EH (cell line): Measurements from ENCODE around the gene CXorf38.
"Not testable (repeated sequence)": the region's sequence is repeated elsewhere in the genome, so short reads cannot be mapped to it uniquely, and the experiment has no call there.

ENCODE experiments used
- DNase-seq: peaks from one replicate; pipeline ENCODE4 v3.0.0-alpha.2; 2015; ENCODE audit warnings: low read depth

CXorf38 gene

DNA sequence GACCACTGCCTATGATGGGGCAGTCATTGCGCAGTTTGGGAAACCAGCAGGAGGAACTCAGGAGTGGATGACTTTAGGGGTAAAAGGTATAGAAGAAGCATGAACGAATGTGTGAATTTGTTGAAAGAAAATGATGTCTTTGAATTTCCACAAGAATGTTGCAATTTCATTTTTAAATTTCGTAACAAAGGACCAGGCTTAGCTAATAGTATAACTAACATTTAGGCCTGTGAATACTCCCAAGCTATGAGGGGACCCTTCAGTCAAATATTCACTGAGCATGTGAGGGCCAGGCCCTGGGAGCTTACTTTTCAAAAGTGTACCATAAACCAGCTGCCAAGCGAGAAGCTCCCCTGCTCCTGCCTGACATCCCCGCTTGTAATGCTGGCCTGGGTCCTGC lies 18.9 kb downstream of the CXorf38 start:
- DNase-seq: no peak

DNA sequence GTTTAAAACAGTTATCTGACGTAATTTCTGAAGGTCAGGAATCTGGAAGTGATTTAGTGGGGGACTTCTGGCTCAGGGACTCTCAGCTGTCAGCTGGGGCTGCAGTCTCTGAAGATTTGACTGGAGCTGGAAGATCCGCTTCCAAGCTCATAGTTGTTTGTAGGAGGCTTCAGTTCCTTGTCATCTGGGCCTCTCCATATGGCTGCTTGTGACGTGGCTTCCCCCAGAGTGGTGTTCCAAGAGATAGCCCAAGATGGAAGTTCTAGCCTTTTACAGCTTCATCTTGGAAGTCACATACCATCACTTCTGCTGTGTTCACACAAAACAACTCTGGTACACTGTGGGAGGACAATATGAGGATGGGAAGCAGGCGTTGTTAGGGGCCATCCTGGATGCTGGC lies 22.1 kb downstream of the CXorf38 start:
- DNase-seq: no peak

DNA sequence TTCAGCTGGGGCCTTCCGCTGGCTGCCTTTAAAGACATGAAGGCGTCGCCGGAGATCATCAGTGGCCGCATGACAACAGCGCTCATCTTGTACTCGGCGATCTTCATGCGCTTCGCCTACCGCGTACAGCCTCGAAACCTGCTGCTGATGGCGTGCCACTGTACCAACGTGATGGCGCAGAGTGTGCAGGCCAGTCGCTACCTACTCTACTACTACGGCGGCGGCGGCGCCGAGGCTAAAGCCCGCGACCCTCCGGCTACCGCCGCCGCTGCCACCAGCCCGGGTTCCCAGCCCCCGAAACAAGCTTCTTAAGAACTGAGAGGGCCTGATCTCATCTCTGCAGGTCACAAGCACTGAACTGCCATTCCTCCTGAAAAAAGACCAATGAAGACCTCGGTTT lies 23.7 kb downstream of the CXorf38 start:
- no peak for DNase-seq

DNA sequence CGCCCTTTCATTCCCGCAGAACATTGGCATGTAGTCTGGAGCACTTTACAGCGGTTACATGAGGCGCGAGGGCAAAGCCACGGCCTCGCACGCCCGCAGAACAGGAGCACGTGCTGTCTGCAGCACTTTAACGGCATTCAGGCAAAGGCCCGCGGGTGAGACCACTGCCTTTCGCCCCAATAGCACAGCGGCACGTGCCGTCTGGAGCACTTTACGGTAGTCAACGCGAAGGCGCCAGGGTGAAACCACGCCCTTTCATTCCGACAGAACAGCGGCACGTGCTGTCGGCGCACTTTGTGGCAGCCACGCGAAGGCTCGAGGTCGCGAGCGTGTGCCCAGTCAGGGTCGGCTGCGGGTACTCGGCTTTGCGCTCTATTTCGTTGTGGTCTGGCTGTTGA lies 24.2 kb downstream of the CXorf38 start, which contains the start of gene MPC1L:
Gene MPC1L (plus strand): TSS at position 290 of the 398 bp plus-strand sequence. CDS start 138 bp downstream, outside the sequence.
- DNase-seq: no peak

DNA sequence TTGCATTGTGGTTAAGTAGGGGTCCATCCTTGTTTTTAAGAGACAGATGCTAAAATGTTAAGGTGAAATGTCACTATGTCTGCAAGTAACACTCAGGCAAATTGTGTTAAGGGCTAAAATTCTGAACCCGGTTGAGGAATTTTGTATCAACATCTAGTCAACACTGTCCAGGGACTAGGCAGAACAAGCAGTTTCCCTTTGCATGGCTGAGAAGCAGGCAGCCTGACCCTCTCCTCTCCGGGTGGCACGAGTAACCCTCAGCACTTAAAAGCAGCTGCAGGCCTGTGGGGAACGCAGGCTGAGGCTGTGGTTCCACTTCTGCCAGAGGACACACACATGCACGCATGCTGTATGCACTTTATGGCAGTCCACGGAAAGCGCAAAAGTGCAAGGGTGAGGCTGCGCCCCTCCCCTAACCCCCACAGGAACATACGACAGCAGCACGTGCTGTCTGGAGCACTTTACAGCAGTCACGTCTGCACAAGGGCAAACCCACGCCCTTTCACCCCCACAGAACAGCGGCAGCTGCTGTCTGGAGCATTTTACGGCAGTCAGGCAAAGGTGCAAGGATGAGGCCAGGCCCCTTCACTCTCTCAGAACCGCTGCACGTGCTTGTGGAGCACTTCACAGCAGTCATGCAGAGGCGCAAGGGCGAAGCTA lies 24.8 kb downstream of the CXorf38 start:
- DNase-seq: no peak

DNA sequence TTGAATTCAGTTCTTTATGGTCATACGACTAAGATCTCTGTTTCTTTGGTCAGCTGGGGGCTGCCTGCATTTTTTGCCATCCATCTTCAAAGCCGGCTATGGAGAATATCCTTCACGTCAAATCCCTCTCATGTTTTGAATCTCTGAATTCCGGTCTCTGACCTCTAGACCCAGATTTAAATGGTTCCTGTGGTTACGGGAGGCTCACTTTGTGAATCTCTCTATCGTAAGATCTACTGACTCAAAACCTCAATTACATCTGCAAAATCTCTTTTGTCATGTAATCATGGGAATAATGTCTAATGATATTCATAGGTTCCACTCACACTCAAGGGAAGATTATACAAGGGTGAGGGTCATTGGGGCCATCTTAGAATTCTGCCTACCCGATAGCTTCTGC lies 29.8 kb downstream of the CXorf38 start:
- no peak for DNase-seq

DNA sequence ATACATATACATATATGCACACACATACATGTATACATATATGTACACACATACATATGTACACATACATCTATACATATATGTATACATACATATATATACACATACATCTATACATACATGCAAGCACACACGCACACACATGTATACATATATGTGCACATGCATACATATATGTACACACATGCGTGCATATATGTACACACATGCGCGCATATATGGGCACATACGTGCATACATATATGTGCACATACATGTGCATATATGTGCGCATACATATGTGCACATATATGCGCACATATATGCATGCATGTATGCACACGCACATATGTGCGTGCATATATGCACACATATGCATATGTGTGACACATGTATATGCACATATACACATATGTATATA lies 31.4 kb downstream of the CXorf38 start:
- no peak for DNase-seq

DNA sequence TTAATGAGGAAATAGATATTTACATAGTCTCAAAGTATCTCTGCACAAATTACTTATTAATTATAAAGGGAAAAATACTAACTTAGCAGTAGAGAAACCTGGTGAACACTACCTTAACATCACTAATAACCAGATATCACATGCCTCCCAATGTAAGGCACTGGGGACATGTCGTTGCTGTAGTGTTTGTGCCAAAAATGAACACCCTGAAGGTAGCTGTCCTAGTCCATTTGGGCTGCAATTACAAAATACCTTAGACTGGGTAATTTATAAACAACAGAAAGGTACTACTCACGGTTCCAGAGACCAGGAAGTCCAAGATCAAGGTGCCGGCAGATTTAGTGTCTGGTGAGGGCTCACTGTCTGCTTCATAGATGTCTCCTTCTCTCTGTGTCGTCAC lies 34.9 kb downstream of the CXorf38 start:
- DNase-seq: no peak

DNA sequence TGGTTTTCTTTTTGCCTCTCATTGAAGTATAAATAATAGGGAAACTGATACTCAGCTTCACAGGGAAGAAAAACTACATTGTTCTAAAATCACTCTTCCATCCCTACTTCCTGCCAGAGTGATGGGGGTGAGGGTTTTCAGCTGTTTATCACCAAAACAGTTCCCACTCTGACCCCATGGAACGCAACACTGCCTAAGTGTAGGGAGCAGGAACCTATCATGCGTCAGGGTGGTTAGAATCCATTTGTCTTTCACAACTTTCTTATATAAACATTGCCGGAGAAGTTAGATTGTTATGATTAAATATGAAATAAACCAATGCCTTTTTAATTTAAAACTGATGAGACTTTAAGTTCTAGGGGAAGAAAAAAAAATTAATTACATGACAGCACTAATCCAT lies 40.0 kb downstream of the CXorf38 start:
- no peak for DNase-seq

DNA sequence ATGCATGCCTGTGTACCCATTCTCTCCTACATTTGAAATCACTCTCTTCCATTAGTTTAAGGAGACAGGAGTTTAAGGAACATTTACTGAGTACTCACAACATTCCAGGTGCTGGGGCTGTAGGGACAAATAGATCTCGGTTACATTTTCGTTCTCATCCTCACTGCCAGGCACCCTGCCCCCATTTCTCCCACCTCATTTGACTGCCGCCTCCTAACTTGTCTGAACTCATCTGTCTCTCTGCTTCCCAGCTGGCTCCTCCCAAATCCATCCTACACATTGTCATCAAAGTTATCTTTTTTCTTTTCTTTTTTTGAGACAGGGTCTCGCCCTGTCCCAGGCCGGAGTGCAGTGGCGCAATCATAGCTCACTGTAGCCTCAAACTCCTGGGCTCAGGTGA lies 43.9 kb downstream of the CXorf38 start:
- DNase-seq: no peak

DNA sequence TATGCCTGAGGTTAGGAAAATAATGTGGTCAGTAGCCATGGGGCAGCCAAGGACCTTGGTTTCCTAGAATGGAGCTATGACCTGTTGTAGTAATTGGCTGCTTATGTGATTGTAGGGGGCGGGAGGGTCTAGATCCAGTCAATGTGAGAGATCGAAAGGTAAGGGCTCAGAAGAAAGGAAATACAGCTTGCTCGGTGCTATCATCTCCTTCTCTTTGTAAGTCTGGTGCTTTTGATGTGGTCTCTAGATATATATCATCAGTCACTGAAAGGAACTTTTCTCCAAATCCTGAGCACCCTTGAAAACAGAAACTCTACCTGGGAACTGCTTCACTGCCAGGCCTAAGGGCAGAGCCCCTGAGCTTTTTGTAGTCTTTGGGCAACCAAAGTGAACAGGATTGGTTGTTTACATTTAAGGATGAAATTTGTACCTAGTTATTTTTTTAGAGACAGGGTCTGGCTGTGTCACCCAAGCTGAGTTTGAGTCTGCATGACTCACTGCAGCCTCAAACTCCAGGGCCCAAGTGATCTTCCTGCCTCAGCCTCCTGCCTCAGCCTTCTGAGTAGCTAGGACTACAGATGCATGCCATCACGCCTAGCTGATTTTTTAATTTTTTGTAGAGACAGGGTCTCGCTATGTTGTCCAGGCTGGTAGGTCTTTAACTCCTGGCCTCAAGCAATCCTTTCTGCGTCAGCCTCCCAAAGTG lies 57.6 kb downstream of the CXorf38 start:
- DNase-seq: not testable (repeated sequence)

DNA sequence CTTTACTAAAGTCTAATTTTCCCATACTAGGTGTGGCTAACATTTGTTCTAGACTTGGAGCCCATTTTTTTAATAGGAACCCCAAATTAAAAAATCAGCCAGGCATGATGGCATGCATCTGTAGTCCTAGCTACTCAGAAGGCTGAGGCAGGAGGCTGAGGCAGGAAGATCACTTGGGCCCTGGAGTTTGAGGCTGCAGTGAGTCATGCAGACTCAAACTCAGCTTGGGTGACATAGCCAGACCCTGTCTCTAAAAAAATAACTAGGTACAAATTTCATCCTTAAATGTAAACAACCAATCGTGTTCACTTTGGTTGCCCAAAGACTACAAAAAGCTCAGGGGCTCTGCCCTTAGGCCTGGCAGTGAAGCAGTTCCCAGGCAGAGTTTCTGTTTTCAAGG lies 59.7 kb downstream of the CXorf38 start:
- not testable (repeated sequence) for DNase-seq

DNA sequence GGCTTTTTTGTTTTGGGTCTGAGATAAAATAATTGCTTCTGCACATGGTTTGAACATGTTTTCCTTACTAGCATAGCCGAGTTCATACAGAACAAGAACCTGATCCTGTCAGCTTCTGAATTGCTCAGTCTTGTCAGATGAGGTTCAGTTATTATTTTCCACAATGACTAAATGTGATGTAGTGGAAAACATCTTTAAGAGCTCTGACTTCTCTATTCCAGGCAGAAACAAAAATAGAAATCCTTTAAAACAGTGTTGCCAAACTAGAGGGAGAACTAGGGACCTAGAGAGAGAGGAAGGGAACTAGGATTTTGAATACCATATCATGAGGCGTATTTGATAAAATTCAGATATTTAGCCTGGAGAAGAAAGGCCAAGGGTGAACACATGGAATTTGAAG lies 64.5 kb downstream of the CXorf38 start:
- no peak for DNase-seq

DNA sequence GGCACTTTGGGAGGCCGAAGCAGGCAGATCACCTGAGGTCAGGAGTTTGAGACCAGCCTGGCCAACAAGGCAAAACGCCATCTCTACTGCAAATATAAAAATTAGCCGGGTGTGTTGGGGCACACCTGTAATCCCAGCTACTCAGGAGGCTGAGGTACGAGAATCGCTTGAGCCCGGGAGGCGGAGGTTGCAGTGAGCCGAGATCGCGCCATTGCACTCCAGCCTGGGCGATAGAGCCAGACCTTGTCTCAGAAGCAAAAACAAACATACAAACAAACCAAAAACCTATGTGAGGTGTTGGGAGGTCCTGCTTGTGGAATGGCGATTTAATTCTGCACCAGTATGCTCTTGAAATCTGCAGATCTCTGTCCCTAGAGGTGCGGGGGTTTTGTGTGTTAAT lies 65.2 kb downstream of the CXorf38 start:
- not testable (repeated sequence) for DNase-seq

DNA sequence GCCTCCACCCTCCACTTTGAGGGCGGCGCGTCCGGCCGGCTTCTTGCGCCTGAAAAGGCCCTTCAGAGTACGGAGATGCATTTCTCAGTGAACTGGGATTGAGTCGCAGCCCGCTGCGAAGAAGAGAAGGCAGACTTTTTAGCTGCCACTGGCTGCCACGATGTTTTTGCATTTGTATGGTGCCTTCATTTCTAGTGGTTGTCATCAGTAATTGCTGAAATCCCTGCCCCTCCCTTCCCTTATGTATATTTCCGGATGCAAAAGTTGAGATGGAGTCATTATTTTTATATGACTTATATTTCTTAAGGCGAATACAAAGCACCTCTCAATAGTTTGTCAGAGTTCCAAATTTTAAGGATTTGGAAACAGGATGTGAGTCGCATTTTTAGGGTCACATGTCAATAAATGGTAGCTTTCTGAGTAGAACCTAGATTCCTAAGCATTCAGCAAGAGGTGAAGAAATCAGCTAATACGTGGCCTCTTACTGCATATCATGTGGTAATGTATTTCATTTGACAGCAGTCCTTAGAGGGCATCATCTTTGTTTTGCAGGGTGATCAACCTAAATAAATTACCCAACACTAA lies 65.9 kb downstream of the CXorf38 start:
- DNase-seq: peak; percentile 29

DNA sequence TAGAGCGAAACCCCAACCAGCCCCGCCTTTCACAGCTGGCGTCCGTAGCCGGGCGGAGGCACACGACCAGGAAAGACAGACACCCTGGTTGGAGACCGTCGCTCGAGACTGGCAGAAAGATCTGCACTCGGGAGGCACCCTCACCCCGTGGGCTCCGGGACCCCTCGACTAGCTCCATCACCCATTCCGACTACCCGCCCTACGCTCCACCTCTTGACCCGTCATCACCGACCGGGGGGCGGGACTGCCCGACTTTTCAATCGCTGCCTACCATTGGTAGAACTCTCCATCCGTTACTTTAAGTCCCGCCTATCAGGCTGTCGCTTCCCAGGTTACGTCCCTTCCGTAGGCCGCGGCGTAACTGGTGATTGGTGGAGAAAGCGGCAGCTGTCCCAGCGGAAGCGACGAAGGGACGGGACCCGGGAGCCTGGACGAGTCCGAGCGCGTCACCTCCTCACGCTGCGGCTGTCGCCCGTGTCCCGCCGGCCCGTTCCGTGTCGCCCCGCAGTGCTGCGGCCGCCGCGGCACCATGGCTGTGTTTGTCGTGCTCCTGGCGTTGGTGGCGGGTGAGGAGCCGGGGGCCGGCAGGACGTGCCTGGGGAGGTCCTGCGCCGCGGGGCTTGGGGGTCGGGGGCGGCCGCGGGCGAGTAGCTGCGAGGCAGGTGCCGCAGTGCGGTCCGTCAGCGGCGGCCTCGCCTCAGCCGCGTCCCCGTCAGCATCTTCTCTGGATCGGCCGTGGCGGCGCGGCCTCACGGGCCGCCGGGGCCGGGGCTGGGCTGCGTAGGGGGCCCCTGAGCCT lies 66.6 kb downstream of the CXorf38 start, which contains the start of gene ATP6AP2:
Gene ATP6AP2 (plus strand): TSS at position 434 of the 799 bp plus-strand sequence. CDS start 96 bp downstream, at position 530.
- peak; percentile 93 for DNase-seq

DNA sequence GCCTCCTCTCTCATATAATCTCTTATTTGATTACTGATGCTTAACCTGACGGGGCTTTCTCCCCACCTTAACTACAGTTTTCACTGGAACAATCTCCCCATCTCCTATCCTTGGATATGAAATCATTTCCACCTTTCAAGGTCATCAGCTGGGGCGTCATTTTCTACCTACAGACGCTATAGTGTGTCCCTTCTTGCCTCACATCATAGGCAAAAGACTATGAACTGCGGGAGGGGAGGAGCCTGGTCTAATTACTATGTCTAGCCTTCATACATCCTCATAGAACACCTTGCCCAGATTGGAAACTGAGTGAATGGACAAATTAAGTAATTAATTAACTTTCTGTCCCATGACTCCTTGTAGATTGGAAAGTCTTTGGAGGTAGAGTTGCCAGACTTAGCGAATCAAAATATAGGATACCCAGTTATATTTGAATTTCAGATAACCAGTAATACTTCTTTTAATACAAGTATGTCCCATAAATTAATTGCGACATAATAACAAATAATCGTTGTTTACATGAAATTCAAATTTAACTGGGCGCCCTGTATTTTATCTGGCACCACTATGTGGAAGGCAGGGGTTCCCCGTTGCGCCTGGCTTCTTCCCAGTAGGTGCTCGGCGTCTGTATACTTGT lies 67.3 kb downstream of the CXorf38 start:
- no peak for DNase-seq

DNA sequence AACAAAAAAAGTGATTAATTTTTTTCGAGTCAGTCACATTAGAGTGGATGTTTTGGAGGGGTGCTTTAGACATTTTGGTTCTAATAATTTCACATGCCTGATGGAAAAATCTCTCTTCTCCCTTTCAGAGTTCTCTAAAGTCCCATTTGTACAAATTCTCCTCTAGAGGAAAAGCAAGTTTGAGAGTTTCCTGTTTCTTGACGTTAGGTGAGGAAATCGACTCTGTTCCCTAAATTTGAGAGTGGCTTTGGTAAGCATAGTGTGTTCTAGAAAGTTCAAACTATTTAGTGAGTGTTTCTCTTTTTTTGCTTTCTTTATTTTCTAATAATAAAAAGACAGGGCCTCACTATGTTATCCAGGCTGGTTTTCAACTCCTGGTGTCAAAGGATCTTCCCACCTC lies 68.2 kb downstream of the CXorf38 start:
- no peak for DNase-seq

DNA sequence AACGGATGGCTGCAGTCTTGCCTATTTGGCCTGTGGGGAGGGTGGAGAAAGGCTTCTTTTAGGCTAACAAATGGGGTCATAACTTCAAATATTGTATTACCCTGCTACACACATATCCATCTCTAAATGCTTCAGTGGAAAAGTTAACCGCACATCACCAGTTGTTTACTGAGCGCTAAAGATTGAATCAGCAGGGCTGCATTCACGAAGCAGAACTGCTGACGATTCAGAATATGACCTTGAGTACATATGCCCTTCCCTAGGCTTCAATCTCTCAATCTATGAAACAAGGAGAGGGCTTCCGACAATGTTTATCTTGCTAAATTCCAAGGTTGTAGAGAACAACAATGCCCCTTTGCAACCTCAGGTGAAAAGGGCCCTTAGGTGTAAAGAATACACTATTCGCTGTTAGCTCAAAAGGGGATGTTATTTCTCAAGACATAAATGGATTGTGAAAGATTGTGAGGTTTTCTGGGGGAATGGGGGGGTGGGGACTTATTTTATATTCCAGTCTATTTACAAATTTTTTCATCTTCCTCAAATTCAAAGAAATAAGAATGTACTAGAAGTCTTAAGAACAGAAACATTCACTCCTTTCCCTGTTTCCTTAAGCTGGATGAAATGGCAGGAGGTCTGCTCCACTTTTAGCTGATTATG lies 69.2 kb downstream of the CXorf38 start:
- no peak for DNase-seq
